ENCODE measurements around the gene APH1A.
"Not testable (repeated sequence)": the region's sequence is repeated elsewhere in the genome, so short reads cannot be mapped to it uniquely, and the experiment has no call there.

Gene APH1A
- 99.7 to 152 reads per million in 2 donors for total RNA-seq

GRCh38 chr1:150268705-150269403 lies at the start of gene APH1A:
APH1A (minus strand) TSS chr1:150269016; CDS start chr1:150268810, 206 bp downstream.
- DNase-seq = peak; percentile 83

- DNase-seq = not testable (repeated sequence)
Measured at GRCh38 chr1:150314691-150315090, 45.9 kb upstream of the APH1A start.

GRCh38 chr1:150311762-150312161 lies 42.9 kb upstream of the APH1A start:
- DNase-seq = no peak

GRCh38 chr1:150309758-150310508 lies 41.1 kb upstream of the APH1A start:
- no peak for DNase-seq

GRCh38 chr1:150308585-150308984 lies 39.8 kb upstream of the APH1A start:
- DNase-seq = not testable (repeated sequence)

GRCh38 chr1:150302902-150303301 lies 34.1 kb upstream of the APH1A start:
- DNase-seq = no peak

GRCh38 chr1:150302338-150302737 lies 33.5 kb upstream of the APH1A start:
- no peak for DNase-seq

- DNase-seq = no peak
Measured at GRCh38 chr1:150299716-150300115, 30.9 kb upstream of the APH1A start.

- no peak for DNase-seq
Measured at GRCh38 chr1:150295476-150295875, 26.7 kb upstream of the APH1A start.

GRCh38 chr1:150293433-150294253 lies 24.8 kb upstream of the APH1A start, which contains the start of gene MRPS21:
MRPS21 (plus strand) TSS chr1:150293861; CDS start chr1:150294367, 506 bp downstream.
- DNase-seq = peak; percentile 75

GRCh38 chr1:150288822-150289221 lies 20.0 kb upstream of the APH1A start:
- no peak for DNase-seq

GRCh38 chr1:150288382-150288781 lies 19.6 kb upstream of the APH1A start:
- DNase-seq = no peak

GRCh38 chr1:150283260-150283659 lies 14.4 kb upstream of the APH1A start:
- DNase-seq = no peak

- no peak for DNase-seq
Measured at GRCh38 chr1:150282558-150282958, 13.7 kb upstream of the APH1A start.

- peak; percentile 63 for DNase-seq
Measured at GRCh38 chr1:150281758-150282557, 13.1 kb upstream of the APH1A start, which contains the start of gene CIART. CIART (plus strand) TSS chr1:150282554; CDS start chr1:150283268, 714 bp downstream.

GRCh38 chr1:150281221-150281757 lies 12.5 kb upstream of the APH1A start:
- peak; percentile 22 for DNase-seq

- DNase-seq = no peak
Measured at GRCh38 chr1:150280138-150280707, 11.4 kb upstream of the APH1A start.

GRCh38 chr1:150273311-150273710 lies 4.5 kb upstream of the APH1A start:
- no peak for DNase-seq

GRCh38 chr1:150271291-150271959 lies 2.6 kb upstream of the APH1A start:
- no peak for DNase-seq

GRCh38 chr1:150269451-150269850 lies 635 bp upstream of the APH1A start:
- DNase-seq = no peak

- DNase-seq = peak; percentile 31
Measured at GRCh38 chr1:150268340-150268704, 494 bp downstream of the APH1A start.

Measured in T-helper 9 cell (primary cell).